SK-MEL-5 (cell line): Measurements from ENCODE around the gene COX7B2. TPM values are rescaled to one million over a fixed set of nuclear protein-coding genes. Genes with fewer than 3 reads are reported as not detected.

ENCODE experiments used
- DNase-seq: peaks from one replicate; pipeline ENCODE4 v3.0.0-alpha.2; 2016; ENCODE audit warnings: low read depth, low spot score
- in situ Hi-C: cut with HindIII; loops from 2 replicates; pipeline ENCODE4 v1.10.0; 2016; ENCODE audit warnings: low sequenced_read_pairs, high pct_unique_total_duplicates, low pct_unique_long_range_greater_than_20kb
- total RNA-seq: library from RNA; depleted of rRNA; stranded (reverse); fragments of >200 nt; shearing (Covaris generic); gene quantifications from 2 replicates; pipeline ENCODE4 v1.2.3, GENCODE V29; 2014; rRNA removed

The COX7B2 gene
- total RNA-seq, 1 experiment from 2014 or later: 0.45 TPM

DNA sequence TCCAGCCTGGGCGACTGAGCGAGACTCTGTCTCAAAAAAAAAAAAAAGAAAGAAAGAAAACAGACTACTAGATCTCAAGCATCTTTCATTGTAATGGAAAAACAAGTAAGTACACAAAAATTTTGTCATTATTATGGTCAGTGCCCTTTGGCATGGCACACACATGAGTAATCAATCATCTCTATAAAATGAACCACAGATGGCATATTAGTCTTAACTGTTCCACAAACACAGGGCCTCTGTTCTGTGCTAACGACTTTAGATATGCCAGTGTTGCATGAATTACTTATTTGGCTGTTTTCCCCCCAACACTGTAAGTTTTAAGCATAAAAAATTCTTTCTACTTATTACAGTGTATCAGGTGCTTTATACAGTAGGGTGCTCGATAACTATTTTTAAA lies 90.4 kb downstream of the COX7B2 start:
- in situ Hi-C loops: no loop called here
- DNase-seq: peak; percentile 1

DNA sequence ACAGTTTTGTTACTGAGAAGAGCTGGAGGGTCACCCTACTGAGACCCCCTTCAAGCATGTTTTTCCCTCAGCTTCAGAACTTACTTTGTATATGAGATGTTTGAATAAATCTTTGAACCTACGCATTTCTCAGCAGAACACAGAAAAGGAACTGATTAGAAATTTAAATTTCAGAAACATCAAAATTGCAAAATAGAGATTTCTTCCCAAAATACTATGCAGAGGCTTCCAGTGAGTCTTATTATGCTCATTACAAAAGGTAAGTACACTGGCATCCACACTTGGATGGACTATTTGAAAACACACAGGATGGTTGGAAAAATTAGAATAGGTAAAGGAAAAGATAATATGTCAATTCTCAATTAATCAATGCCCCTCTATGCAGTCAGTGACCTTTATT lies 91.2 kb downstream of the COX7B2 start:
- in situ Hi-C loops: no loop called here
- no peak for DNase-seq

DNA sequence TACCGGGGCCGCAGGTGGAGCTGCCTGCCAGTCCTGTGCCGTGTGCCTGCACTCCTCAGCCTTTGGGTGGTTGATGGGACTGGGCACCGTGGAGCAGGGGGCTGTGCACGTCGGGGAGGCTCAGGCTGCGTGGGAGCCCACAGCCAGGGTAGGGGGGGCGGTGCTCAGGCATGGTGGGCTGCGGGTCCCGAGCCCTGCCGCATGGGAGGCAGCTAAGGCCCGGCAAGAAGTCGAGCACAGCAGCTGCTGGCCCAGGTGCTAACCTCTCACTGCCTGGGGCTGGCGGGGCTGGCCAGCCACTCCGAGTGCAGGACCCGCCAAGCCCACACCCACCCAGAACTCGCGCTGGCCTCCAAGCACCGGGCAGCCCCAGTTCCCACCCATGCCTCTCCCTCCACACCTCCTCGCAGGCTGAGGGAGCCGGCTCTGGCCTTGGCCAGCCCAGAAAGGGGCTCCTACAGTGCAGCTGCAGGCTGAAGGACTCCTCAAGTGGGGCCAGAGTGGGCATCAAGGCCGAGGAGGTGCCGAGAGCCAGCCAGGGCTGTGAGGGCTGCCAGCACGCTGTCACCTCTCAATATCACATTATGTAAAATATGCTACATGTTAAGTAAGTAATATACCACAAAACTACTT lies 104.1 kb downstream of the COX7B2 start:
- in situ Hi-C loops: no loop called here
- DNase-seq: no peak

DNA sequence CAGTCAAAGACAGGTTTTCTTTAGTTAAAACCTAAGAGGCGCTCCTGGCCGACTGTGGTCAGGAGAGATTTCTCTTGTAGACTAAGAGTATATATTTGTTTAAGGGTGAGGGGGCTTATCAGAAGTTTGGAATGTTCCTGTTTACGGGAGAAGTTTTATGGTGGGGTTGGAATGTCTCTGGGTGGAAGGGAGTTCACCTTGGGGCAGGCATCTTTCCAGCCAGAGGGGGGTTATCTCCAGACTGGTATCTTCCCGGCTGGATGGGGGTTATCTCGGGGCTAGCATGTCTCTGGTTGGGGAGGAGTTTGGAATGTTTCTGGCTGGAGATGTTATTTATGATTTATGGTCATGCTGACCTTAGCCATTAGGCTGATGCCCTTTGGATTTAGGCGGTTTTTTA lies 116.0 kb downstream of the COX7B2 start:
- in situ Hi-C loops: no loop called here
- DNase-seq: no peak

DNA sequence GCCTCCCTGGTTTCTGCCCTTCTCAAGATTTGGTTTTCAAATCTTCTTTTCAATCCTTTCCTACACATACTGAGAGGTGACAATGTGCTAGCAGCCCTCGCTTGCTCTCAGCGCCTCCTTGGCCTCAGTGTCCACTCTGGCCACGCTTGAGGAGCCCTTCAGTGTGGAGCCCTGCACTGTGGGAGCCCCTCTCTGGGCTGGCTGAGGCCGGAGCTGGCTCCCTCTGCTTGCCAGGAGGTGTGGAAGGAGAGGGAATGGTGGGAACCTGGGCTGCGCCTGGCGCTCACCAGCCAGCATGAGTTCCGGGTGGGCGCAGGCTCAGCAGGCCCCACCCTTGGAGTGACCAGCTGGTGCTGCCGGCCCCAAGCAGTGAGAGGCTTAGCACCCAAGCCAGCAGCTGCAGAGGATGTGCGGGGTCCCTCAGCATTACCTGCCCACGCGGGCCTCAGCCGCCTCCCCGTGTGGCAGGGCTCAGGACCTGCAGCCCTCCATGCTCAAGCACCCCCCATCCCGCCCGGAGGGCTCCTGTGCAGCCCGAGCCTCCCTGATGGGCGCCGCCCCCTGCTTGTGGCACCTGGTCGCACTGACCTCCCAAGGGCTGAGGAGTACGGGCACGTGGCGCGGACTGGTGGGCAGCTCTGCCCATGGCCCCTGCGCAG lies 127.5 kb downstream of the COX7B2 start:
- DNase-seq: no peak
- in situ Hi-C loops: no loop called here

DNA sequence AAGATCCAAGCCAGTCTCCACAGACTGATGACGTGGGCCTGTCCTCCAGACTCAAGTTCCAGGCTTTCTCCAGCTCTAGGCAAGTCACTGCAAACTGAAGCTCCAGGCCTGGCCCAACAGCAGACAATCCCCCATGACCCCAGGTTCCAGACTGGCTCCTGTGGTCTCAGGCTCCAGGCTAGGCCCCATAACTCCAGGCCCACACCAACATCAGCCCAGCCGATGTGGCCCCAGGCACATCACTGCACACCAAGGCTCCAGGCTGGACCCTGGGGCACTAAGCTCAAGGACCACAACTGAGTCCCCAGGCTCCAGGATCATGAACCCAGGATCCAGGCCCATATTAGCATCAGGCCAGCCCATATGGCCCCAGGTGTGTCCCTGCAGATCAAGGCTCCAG lies 143.6 kb downstream of the COX7B2 start:
- in situ Hi-C loops: no loop called here
- DNase-seq: no peak

DNA sequence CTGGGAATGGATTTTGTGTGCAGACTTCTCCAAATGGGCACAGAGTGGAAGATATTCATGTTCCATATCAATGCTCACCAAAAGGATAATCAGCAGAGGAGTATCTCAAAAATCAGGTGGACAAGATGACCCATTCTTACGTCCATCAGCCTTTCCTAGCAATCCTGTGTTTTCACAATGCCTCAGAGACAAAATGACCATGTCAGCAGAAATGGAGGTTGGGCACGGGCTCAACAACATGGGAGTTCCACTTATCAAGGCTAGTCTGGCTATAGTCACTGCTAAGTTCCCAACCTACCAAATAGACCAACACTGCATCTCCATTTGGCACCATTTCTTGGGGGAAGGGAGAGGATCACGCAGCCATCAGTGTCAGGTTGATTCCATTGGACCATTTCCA lies 179.0 kb downstream of the COX7B2 start:
- no peak for DNase-seq
- in situ Hi-C loops: no loop called here

DNA sequence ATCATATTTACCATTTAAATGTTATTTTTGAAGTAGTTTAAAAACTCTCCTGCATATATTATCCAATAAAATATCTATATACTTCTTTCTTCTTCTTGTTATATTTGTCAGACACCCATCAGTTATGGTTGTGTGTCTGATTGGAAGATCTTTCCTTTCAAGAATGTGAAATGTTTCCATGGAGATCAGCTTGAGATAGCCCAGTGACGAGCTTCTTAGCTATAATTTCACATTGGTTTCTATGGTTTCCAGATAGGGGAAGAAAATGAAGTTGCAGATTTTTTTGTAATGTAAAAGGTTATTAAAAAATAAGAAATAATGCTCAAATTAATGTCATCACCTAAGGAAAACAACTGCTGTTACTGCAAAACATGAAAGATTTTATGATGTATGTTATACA lies 189.0 kb downstream of the COX7B2 start:
- DNase-seq: no peak

DNA sequence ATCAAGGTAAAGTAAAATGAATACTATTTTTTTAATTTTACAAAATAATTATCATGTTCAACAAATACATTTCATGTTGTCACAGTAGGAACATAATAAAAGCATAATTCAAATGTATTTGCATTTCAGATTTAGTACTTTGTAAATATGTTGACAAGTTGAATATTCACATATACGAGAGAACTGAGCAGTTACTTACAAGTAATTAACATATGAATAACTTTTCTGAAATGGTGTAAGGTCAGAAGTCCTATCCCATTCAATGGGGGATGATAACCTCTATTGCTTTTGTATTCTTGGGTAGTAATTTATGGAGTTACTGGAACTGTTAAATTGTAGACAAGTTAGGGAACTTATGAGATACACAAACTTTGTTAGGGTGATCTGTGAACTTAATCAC lies 191.1 kb downstream of the COX7B2 start:
- in situ Hi-C loops: no loop called here

More for the DNA sequence above, 189.0 kb downstream of the COX7B2 start:
- in situ Hi-C loops: no loop called here

DNA sequence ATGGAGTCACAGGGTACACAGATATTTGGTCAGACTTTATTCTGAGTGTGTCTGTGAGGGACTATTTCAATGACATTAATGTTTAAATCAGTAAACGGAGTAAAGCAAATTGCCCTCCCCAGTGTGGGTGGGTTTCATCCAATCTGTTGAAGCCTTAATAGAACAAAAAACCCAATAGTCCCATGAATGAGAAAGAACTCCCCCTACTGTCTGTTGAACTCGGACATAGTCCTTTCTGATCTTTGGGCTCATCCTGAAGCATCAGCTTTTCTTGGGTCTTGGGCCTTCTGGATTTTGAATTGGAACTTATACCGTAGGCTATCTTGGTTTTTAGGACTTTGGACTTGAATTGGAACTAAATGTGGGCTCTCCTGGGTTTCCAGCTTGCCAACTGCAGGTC lies 193.6 kb downstream of the COX7B2 start:
- DNase-seq: peak; percentile 9
- in situ Hi-C loops: no loop called here

More for the DNA sequence above, 191.1 kb downstream of the COX7B2 start:
- no peak for DNase-seq

DNA sequence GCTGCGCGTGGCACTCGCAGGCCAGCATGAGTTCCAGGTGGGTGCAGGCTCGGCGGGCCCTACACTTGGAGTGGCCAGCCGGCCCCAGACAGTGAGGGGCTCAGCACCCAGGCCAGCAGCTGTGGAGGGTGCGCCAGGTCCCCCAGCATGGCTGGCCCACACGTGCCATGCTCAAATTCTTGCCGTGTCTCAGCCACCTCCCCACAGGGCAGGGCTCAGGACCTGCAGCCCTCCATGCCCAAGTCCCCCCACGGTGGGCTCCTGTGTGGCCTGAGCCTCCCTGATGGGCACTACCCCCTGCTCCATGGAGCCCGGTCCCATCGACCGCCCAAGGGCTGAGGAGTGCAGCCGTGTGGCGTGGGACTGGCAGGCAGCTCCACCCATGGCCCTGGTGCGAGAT lies 210.2 kb downstream of the COX7B2 start:
- in situ Hi-C loops: no loop called here
- DNase-seq: no peak

Other genes starting within 250 kb of the COX7B2 start
- gene GABRA4, start 84.3 kb upstream of the COX7B2 start, total RNA-seq: not detected in 2 replicates
- gene GABRB1, start 122.3 kb upstream of the COX7B2 start, total RNA-seq: not detected in 2 replicates